ENCODE measurements around the gene ST8SIA6. TPM values are rescaled to one million over a fixed set of nuclear protein-coding genes. Genes with fewer than 3 reads are reported as not detected.

The ST8SIA6 gene
- total RNA-seq, 2 donors from 2014 or later: 5.3 to 11.0 TPM

GRCh38 chr10:17428351-17429097 lies 25.9 kb downstream of the ST8SIA6 start:
- H3K27me3 ChIP-seq: no peaks in the 10 kb centered on the region
- H3K27ac ChIP-seq: no peak overlapping the region
- no peaks in the 10 kb centered on the region for H3K9me3 ChIP-seq
- no peak for DNase-seq (ENCODE audit: low spot score)
- peaks cover 0 to 6% of the 10 kb centered on the region in 2 donors for H3K4me1 ChIP-seq
- no peak overlapping the region for H3K4me3 ChIP-seq
- TF ChIP-seq CTCF (IDR thresholded peaks at IDR 0.05): no peak
- no peaks in the 10 kb centered on the region for H3K36me3 ChIP-seq

GRCh38 chr10:17427666-17428350 lies 26.6 kb downstream of the ST8SIA6 start:
- peaks cover 0 to 6% of the 10 kb centered on the region in 2 donors for H3K4me1 ChIP-seq
- H3K9me3 ChIP-seq: no peaks in the 10 kb centered on the region
- H3K4me3 ChIP-seq: no peak overlapping the region
- no peak overlapping the region for H3K27ac ChIP-seq
- H3K36me3 ChIP-seq: no peaks in the 10 kb centered on the region
- no peak for TF ChIP-seq CTCF (IDR thresholded peaks at IDR 0.05)
- no peaks in the 10 kb centered on the region for H3K27me3 ChIP-seq
- no peak for DNase-seq (ENCODE audit: low spot score)

- no peak for DNase-seq (ENCODE audit: low spot score)
- no peaks in the 10 kb centered on the region for H3K9me3 ChIP-seq
- no peak overlapping the region for H3K27ac ChIP-seq
- no peak overlapping the region for H3K4me3 ChIP-seq
- no peaks in the 10 kb centered on the region for H3K36me3 ChIP-seq
- no peak for TF ChIP-seq CTCF (IDR thresholded peaks at IDR 0.05)
- H3K4me1 ChIP-seq: peaks cover 0 to 6% of the 10 kb centered on the region in 2 donors
- no peaks in the 10 kb centered on the region for H3K27me3 ChIP-seq
These were observed 27.2 kb downstream of the ST8SIA6 start for GRCh38 chr10:17427201-17427600.

- no peaks in the 10 kb centered on the region for H3K9me3 ChIP-seq
- H3K4me3 ChIP-seq: no peak overlapping the region
- H3K27ac ChIP-seq: no peak overlapping the region
- DNase-seq (ENCODE audit: low spot score): no peak
- no peaks in the 10 kb centered on the region for H3K27me3 ChIP-seq
- H3K36me3 ChIP-seq: no peaks in the 10 kb centered on the region
- TF ChIP-seq CTCF (IDR thresholded peaks at IDR 0.05): no peak
- peaks cover 0 to 6% of the 10 kb centered on the region in 2 donors for H3K4me1 ChIP-seq
These were observed 28.1 kb downstream of the ST8SIA6 start for GRCh38 chr10:17426263-17426750.

GRCh38 chr10:17425584-17426262 lies 28.7 kb downstream of the ST8SIA6 start:
- H3K9me3 ChIP-seq: no peaks in the 10 kb centered on the region
- H3K27me3 ChIP-seq: no peaks in the 10 kb centered on the region
- TF ChIP-seq CTCF (IDR thresholded peaks at IDR 0.05): no peak
- no peak for DNase-seq (ENCODE audit: low spot score)
- H3K4me3 ChIP-seq: no peak overlapping the region
- peaks cover 0 to 2% of the 10 kb centered on the region in 2 donors for H3K4me1 ChIP-seq
- no peak overlapping the region for H3K27ac ChIP-seq
- no peaks in the 10 kb centered on the region for H3K36me3 ChIP-seq
